ENCODE data around the gene TIAM2. TPM values are rescaled to one million over a fixed set of nuclear protein-coding genes. Genes with fewer than 3 reads are reported as not detected.

Gene TIAM2
- total RNA-seq, 4 donors from 2014 or later, result 4.8 to 11.4 (median 6.7) TPM

- no peaks in the 10 kb centered on the region for H3K9me3 ChIP-seq
- peaks cover 5% of the 10 kb centered on the region for H3K4me1 ChIP-seq
- H3K36me3 ChIP-seq, result peaks cover 32% of the 10 kb centered on the region
- WGBS, result 93% methylated on average over 10 of the region's 10 CpGs
- no peak for DNase-seq (ENCODE audit: low spot score in 2 of 2)
- H3K4me3 ChIP-seq, result no peak overlapping the region
- H3K27ac ChIP-seq, result no peak overlapping the region
- no peak for TF ChIP-seq POLR2A (IDR thresholded peaks at IDR 0.05)
- no peak for TF ChIP-seq POLR2AphosphoS5 (IDR thresholded peaks at IDR 0.05)
- no peak for TF ChIP-seq EP300 (IDR thresholded peaks at IDR 0.05)
- TF ChIP-seq CTCF (IDR thresholded peaks at IDR 0.05), result no peak
- no peaks in the 10 kb centered on the region for H3K27me3 ChIP-seq
Observed at GRCh38 chr6:155250701-155251381, 255.7 kb downstream of the TIAM2 start.

DNA sequence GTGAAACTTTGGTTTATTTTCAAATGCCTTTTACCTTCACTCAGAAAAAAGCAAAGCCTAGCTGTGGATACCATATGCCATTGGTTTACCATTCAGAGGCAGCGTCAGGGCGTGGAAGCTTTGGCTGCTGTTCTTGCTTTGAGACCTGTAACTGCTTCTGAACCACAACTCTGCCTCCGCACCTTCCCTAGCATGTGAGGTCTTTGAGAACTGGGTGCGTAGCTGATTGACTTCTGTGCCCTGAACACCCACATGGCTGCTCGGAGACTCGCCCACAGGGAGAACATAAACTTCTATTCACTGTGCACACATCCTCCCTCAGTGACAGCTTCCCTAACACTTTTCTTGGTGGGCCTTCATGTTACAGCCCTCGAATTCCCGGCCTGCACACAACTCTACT, 257.5 kb downstream of the TIAM2 start:
- no peaks in the 10 kb centered on the region for H3K27me3 ChIP-seq
- no peaks in the 10 kb centered on the region for H3K9me3 ChIP-seq
- no peak for DNase-seq (ENCODE audit: low spot score in 2 of 2)
- H3K36me3 ChIP-seq, result peaks cover 45% of the 10 kb centered on the region
- TF ChIP-seq POLR2AphosphoS5 (IDR thresholded peaks at IDR 0.05) (no peak), POLR2A (IDR thresholded peaks at IDR 0.05) (no peak), CTCF (IDR thresholded peaks at IDR 0.05) (no peak), EP300 (IDR thresholded peaks at IDR 0.05) (no peak)
- no peak overlapping the region for H3K27ac ChIP-seq
- peaks cover 5% of the 10 kb centered on the region for H3K4me1 ChIP-seq
- 96% methylated on average over 8 of the region's 8 CpGs for WGBS
- no peak overlapping the region for H3K4me3 ChIP-seq

- 60% methylated on average over 1 of the region's 1 CpG for WGBS
- H3K27ac ChIP-seq, result no peak overlapping the region
- H3K36me3 ChIP-seq, result peaks cover 52% of the 10 kb centered on the region
- no peak overlapping the region for H3K4me3 ChIP-seq
- TF ChIP-seq POLR2AphosphoS5 (IDR thresholded peaks at IDR 0.05) (no peak), POLR2A (IDR thresholded peaks at IDR 0.05) (no peak), CTCF (IDR thresholded peaks at IDR 0.05) (no peak), EP300 (IDR thresholded peaks at IDR 0.05) (no peak)
- H3K4me1 ChIP-seq, result peaks cover 2% of the 10 kb centered on the region
- H3K27me3 ChIP-seq, result no peaks in the 10 kb centered on the region
- no peaks in the 10 kb centered on the region for H3K9me3 ChIP-seq
- no peak for DNase-seq (ENCODE audit: low spot score in 2 of 2)
Observed at GRCh38 chr6:155253337-155253736, 258.2 kb downstream of the TIAM2 start.

- Histone ChIP-seq H3K4me1 (no peaks in the 10 kb centered on the region), H3K27me3 (no peaks in the 10 kb centered on the region), H3K4me3 (no peak overlapping the region), H3K9me3 (no peaks in the 10 kb centered on the region), H3K36me3 (peaks cover 61% of the 10 kb centered on the region), H3K27ac (no peak overlapping the region)
- DNase-seq (ENCODE audit: low spot score in 2 of 2), result no peak
- WGBS, result 89% methylated on average over 10 of the region's 10 CpGs
- TF ChIP-seq POLR2A (IDR thresholded peaks at IDR 0.05) (no peak), CTCF (IDR thresholded peaks at IDR 0.05) (no peak), EP300 (IDR thresholded peaks at IDR 0.05) (no peak), POLR2AphosphoS5 (IDR thresholded peaks at IDR 0.05) (no peak)
Observed at GRCh38 chr6:155254139-155254538, 259.0 kb downstream of the TIAM2 start.

GRCh38 chr6:155256122-155256795, 261.1 kb downstream of the TIAM2 start:
- 67% methylated on average over 13 of the region's 13 CpGs for WGBS
- no peak overlapping the region for H3K4me3 ChIP-seq
- no peak for DNase-seq (ENCODE audit: low spot score in 2 of 2)
- peaks cover 65% of the 10 kb centered on the region for H3K36me3 ChIP-seq
- no peak overlapping the region for H3K27ac ChIP-seq
- no peak for TF ChIP-seq POLR2A (IDR thresholded peaks at IDR 0.05)
- no peak for TF ChIP-seq EP300 (IDR thresholded peaks at IDR 0.05)
- no peak for TF ChIP-seq POLR2AphosphoS5 (IDR thresholded peaks at IDR 0.05)
- no peak for TF ChIP-seq CTCF (IDR thresholded peaks at IDR 0.05)
- H3K4me1 ChIP-seq, result no peaks in the 10 kb centered on the region
- no peaks in the 10 kb centered on the region for H3K9me3 ChIP-seq
- no peaks in the 10 kb centered on the region for H3K27me3 ChIP-seq
